ENCODE data around the gene STARD10. TPM values are rescaled to one million over a fixed set of nuclear protein-coding genes. Genes with fewer than 3 reads are reported as not detected.

STARD10 gene
- total and polyA plus RNA-seq, 2 of the 8 experiments (the other 6 are each of a cell fraction or from before 2014, with no cell fraction given), result 23.7 to 35.7 TPM

DNA sequence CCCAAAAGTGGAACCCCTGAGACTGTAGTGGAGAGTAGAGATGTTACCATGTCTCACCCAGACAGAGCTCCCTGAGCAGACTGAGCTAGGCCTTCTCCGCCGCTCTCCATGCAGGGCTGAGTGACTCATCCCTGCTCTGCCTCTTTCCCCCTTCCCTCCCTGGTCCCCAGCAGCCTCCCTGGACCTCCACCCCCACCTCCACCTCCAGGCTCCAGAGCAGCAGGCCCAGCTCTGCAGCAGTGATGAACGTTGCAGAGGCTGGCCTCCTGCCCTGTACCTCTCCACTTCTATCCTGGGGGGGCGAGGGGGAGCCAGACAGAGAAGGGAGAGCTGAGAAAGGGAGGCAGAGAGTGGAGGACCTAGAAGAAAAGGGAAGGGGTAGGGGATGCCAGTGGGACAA is 22.3 kb downstream of the STARD10 start:
- H3K18ac ChIP-seq (ENCODE audit: extremely low read depth, low read length), result no peak overlapping the region
- H3K27ac ChIP-seq (ENCODE audit: low read depth, low read length), result no peak overlapping the region
- H2BK15ac ChIP-seq (ENCODE audit: low read length), result no peak overlapping the region
- no peak overlapping the region for H3K23ac ChIP-seq (ENCODE audit: insufficient read length)
- H3K4me1 ChIP-seq (replicated peaks in 1 of 4; ENCODE audit: control insufficient read depth in 3 of 4, insufficient read depth in 4 of 4, low read length in 3 of 4), result peaks cover 0 to 18% (median 9%) of the 10 kb centered on the region in 4 experiments; a peak in 5 of 7 replicates
- no peaks in the 10 kb centered on the region for H3K23me2 ChIP-seq (ENCODE audit: low read depth, low read length)
- H4K8ac ChIP-seq (ENCODE audit: extremely low read depth, insufficient read depth, low read length), result no peak overlapping the region
- no peaks in the 10 kb centered on the region for H3K27me3 ChIP-seq (replicated peaks in 1 of 4; ENCODE audit: control insufficient read depth in 3 of 4, extremely low read depth in 1 of 4, insufficient read depth in 3 of 4, low read length in 3 of 4)
- H3K79me1 ChIP-seq (ENCODE audit: low read depth, low read length), result peaks cover 3% of the 10 kb centered on the region
- H2BK20ac ChIP-seq (ENCODE audit: low read length), result no peak overlapping the region
- H2BK12ac ChIP-seq (ENCODE audit: low read depth, low read length), result no peak overlapping the region
- H2AFZ ChIP-seq (ENCODE audit: low read length), result no peak overlapping the region
- H3K56ac ChIP-seq (replicated peaks; ENCODE audit: insufficient read length, low read depth, low read length), result no peak overlapping the region
- no peak overlapping the region for H3K9ac ChIP-seq (replicated peaks in 1 of 4; ENCODE audit: extremely low read depth in 1 of 4, low read depth in 3 of 4, low read length in 3 of 4)
- no peak overlapping the region for H4K5ac ChIP-seq (ENCODE audit: insufficient read length, low read depth, low read length)
- no peak overlapping the region for H2BK5ac ChIP-seq (ENCODE audit: low read depth, low read length)
- H3K9me3 ChIP-seq (ENCODE audit: insufficient read depth in 2 of 2, low read depth in 1 of 2, low read length in 1 of 2), result no peaks in the 10 kb centered on the region
- CTCF ChIA-PET (ENCODE audit: partially characterized antibody), result interaction anchor here (0.7 to 1.9 kb wide), 7 partner anchors 11 to 46 kb away, joined by 3 to 6 read pairs (median 5); partner anchors contain the start of gene STARD10
- H4K20me1 ChIP-seq (replicated peaks in 1 of 2; ENCODE audit: control insufficient read depth in 1 of 2, insufficient read depth in 2 of 2, low read length in 2 of 2), result no peaks in the 10 kb centered on the region
- no peak overlapping the region for H3K4me3 ChIP-seq (ENCODE audit: extremely low read depth in 1 of 4, insufficient read depth in 2 of 4, low read depth in 3 of 4, low read length in 4 of 4)
- POLR2A ChIA-PET (ENCODE audit: partially characterized antibody), result interaction anchor here (0.9 to 1.8 kb wide), 4 partner anchors 11 to 50 kb away, joined by 3 to 5 read pairs (median 3); partner anchors contain the start of gene STARD10
- 80% methylated on average over 3 of the region's 4 CpGs; no CpG with 5 or more reads in 1 of the 2 experiments for WGBS, 2 experiments (ENCODE audit: extremely low coverage in 1 of 2, insufficient coverage in 1 of 2, insufficient read length in 1 of 2, insufficient replicate concordance in 2 of 2, low coverage in 1 of 2, low lambda C conversion rate in 2 of 2, missing lambda C conversion rate in 1 of 2)
- no peak overlapping the region for H3K4ac ChIP-seq (replicated peaks; ENCODE audit: insufficient read length, low read depth, low read length)
- DNase-seq (ENCODE audit: low read depth in 1 of 2, low spot score in 2 of 2) (no peak), FAIRE-seq (no peak)
- H2BK120ac ChIP-seq (replicated peaks; ENCODE audit: low read depth, low read length), result no peak overlapping the region
- no peak overlapping the region for H4K91ac ChIP-seq (replicated peaks; ENCODE audit: insufficient read length, low read length)
- H3K79me2 ChIP-seq (ENCODE audit: control insufficient read depth in 1 of 2, insufficient read depth in 2 of 2, low read length in 2 of 2), result no peaks in the 10 kb centered on the region
- no peak overlapping the region for H3K4me2 ChIP-seq (ENCODE audit: insufficient read depth in 1 of 2, low read depth in 2 of 2, low read length in 2 of 2)
- no peak overlapping the region for H3K14ac ChIP-seq (ENCODE audit: insufficient read length)
- H3K36me3 ChIP-seq (ENCODE audit: control insufficient read depth in 2 of 4, insufficient read depth in 4 of 4, low read length in 3 of 4), result no peaks in the 10 kb centered on the region
- no peak overlapping the region for H2AK5ac ChIP-seq (ENCODE audit: low read depth, low read length)
- TF ChIP-seq SP2 (IDR thresholded peaks at IDR 0.05; ENCODE audit: low read length) (no peak), PHF8 (conservative IDR thresholded peaks at IDR 0.05; ENCODE audit: low read depth, low read length) (no peak), JUND (IDR thresholded peaks at IDR 0.05; ENCODE audit: low read length) (peak; percentile 45; the same call in 1 of the 2 replicates), BCL11A (IDR thresholded peaks at IDR 0.05; ENCODE audit: low read depth in 2 of 2, low read length in 2 of 2) (no peak), YY1 (IDR thresholded peaks at IDR 0.05; ENCODE audit: low read depth, low read length) (no peak)
- TF ChIP-seq, protein P1, sequence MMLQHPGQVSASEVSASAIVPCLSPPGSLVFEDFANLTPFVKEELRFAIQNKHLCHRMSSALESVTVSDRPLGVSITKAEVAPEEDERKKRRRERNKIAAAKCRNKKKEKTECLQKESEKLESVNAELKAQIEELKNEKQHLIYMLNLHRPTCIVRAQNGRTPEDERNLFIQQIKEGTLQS (IDR thresholded peaks at IDR 0.05; ENCODE audit: insufficient read depth, low read depth, low read length), result no peak

All from H1 (cell line).